PC-9 (cell line): ENCODE measurements around the gene WASHC2A.
"Not testable (repeated sequence)": the region's sequence is repeated elsewhere in the genome, so short reads cannot be mapped to it uniquely, and the experiment has no call there.

ENCODE experiments used
- EZH2 ChIP-seq: fragments of 200-600 bp; sonication (generic); IDR thresholded peaks from 2 replicates; pipeline ENCODE4 v1.8.0; 2017; ENCODE audit warnings: antibody characterized with exemption, low read depth
- TF ChIP-seq, protein P1 (sequence below): fragments of 200-600 bp; sonication (generic); conservative IDR thresholded peaks from 2 replicates; pipeline ENCODE4 v1.6.1; 2017; ENCODE audit warnings: mixed run types, antibody characterized with exemption, mild to moderate bottlenecking, moderate library complexity

DNA sequence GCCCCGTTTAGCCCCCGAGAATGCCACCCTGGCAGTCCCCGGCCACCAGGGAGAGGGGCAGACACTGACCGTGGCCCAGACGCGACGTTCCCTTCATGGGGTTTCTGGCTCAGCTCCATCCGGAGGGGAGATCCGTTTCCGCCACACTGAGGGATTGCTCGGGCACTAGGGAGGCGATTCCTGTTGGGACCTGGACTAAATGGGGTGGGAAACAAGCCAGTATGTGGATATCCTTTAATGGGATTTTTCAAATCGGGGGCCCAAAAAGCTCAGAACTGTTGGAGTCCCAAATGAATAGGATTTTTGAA, 552 bp downstream of the WASHC2A start:
- TF ChIP-seq, protein P1, sequence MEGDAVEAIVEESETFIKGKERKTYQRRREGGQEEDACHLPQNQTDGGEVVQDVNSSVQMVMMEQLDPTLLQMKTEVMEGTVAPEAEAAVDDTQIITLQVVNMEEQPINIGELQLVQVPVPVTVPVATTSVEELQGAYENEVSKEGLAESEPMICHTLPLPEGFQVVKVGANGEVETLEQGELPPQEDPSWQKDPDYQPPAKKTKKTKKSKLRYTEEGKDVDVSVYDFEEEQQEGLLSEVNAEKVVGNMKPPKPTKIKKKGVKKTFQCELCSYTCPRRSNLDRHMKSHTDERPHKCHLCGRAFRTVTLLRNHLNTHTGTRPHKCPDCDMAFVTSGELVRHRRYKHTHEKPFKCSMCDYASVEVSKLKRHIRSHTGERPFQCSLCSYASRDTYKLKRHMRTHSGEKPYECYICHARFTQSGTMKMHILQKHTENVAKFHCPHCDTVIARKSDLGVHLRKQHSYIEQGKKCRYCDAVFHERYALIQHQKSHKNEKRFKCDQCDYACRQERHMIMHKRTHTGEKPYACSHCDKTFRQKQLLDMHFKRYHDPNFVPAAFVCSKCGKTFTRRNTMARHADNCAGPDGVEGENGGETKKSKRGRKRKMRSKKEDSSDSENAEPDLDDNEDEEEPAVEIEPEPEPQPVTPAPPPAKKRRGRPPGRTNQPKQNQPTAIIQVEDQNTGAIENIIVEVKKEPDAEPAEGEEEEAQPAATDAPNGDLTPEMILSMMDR: not testable (repeated sequence)
- TF ChIP-seq EZH2: not testable (repeated sequence)
